ENCODE data around the gene EP400.
A peak's percentile ranks its signal among the peaks of the same experiment; 100 is the strongest.
"Not testable (repeated sequence)": the region's sequence is repeated elsewhere in the genome, so short reads cannot be mapped to it uniquely, and the experiment has no call there.

The EP400 gene

GRCh38 chr12:132071830-132072384 is 122.2 kb downstream of the EP400 start:
- no peak for DNase-seq

GRCh38 chr12:132074216-132074615 is 124.5 kb downstream of the EP400 start:
- no peak for DNase-seq

GRCh38 chr12:132075026-132075713 is 125.4 kb downstream of the EP400 start:
- DNase-seq: no peak

GRCh38 chr12:132075714-132076553 is 126.2 kb downstream of the EP400 start:
- DNase-seq: no peak

GRCh38 chr12:132076711-132077110 is 127.0 kb downstream of the EP400 start:
- no peak for DNase-seq

DNA sequence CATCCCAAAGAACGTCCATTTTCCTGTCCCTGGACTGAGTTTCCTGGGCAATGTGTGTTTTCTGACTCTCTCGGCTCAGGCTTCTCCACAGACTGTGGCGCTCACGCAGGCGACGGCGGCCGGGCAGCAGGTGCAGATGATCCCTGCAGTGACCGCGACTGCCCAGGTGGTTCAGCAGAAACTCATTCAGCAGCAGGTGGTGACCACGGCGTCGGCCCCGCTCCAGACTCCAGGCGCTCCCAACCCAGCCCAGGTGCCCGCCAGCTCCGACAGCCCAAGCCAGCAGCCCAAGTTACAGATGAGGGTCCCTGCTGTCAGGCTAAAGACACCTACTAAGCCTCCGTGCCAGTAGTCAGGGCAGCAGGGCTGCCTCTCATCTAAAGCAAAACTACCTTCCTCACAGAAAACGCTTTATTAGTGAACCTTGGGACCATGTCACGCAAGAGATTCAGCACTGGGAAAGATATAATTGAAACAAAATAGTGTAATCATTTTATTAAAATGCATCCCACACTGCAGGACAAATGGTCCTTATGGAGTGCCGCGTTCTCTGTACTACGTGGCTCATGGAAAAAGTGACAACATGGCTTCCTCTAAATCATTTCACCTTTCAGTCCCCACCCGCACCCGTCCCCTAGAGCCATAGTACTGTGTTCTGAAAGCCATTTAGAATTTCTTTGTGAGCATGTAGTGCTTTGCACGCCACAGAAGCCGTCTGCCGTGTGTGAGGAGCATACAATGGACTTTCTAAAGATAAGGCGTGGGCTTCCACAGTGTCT is 127.8 kb downstream of the EP400 start:
- DNase-seq: no peak

- no peak for DNase-seq
Measured at GRCh38 chr12:132078190-132078589, 128.4 kb downstream of the EP400 start.

DNA sequence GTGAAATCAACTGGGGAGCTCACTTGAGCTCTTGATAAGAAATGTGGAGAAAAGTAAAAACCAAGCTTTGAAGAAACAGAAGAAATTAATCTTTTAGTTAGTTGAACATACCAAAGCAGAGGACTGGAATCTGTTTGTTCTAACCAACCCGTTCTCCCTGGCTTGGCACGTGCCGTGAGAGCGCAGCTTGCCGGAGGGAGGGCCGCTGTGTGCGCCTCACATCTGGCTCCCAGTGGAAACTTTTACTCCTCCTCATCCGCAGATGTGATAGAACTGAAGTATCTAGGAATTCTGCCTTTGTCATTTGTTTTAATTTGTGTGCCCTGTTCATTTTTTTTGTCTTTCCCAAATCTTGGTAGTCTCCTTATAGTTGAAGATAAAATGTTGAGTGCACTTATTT is 129.5 kb downstream of the EP400 start:
- DNase-seq: no peak

- DNase-seq: no peak
Measured at GRCh38 chr12:132079695-132080094, 130.0 kb downstream of the EP400 start.

- DNase-seq: not testable (repeated sequence)
Measured at GRCh38 chr12:132080515-132080914, 130.8 kb downstream of the EP400 start.

GRCh38 chr12:132081423-132081822 is 131.7 kb downstream of the EP400 start:
- DNase-seq: no peak

- no peak for DNase-seq
Measured at GRCh38 chr12:132083614-132083940, 133.8 kb downstream of the EP400 start.

GRCh38 chr12:132083941-132084620 is 134.3 kb downstream of the EP400 start:
- peak; percentile 90 for DNase-seq

DNA sequence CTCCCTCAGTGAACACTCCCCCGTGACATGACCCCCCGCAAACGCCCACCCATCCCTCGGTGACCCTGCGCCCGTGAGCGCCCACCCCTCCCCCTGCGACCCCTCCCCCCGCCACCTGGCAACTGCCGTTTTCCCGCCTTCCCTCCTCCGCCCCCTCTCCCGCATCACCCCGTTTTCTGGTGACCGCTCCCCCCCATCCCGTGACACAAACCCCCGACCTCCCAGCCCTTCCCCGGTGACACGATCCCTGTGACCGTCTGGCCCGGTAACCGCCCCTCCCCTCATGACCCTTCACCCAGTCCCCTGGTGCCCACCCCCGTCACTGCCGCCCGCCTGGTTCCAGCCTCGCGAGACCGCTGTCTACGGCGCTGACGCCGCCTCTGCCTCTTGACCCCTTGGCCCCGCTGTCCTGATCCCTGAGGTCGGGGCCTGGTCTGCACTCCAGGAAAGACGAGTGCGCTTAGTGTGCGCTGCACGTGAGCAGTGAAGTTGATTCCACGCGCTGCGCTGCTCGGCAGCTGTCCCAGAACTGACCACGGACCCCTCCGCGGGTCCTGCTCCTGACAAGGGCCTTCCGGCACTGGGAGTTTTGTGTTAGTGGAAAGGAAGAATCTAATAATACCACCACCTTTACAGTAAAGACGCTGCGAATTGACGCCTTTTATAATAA is 135.0 kb downstream of the EP400 start:
- DNase-seq: peak; percentile 70

DNA sequence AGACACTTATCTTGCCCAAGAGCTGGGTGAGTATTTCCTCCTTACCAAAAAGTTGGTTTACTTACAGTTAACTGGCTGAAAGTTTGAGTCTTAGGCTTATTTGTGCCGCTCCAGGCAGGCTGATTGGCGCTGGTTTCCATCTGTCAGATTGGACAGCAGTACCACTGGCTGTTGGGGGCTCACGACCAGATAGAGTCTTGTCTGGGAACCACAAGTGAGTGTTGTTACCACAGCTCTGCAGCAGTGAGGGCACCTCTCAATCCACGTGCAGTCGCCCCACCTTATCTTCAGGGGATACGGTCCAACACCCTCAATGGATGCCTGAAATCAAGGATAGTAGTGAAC is 135.5 kb downstream of the EP400 start:
- peak; percentile 36 for DNase-seq

- DNase-seq: no peak
Measured at GRCh38 chr12:132089407-132089910, 139.7 kb downstream of the EP400 start.

- no peak for DNase-seq
Measured at GRCh38 chr12:132094269-132094891, 144.6 kb downstream of the EP400 start.

GRCh38 chr12:132095520-132096409 is 146.0 kb downstream of the EP400 start:
- no peak for DNase-seq

DNA sequence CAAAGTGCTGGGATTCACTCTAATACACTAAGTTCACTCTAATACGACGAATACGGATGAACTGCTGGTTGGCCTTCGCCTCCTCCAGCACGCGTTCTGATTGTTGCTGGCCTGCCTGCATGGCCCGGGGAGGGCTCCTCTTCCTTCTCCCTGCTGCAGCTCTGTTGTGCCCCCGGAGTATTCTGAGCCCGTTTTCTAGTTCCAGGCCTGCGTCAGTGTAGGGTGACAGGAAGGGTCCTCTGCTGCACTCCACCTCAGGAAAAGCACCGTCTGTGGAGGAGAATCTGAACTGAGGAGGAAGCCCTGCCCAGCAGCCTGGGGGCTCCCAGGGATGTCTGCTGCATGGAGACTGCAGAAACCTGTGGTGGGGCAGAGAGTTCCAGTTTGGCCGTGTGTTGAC is 150.0 kb downstream of the EP400 start:
- no peak for DNase-seq

DNA sequence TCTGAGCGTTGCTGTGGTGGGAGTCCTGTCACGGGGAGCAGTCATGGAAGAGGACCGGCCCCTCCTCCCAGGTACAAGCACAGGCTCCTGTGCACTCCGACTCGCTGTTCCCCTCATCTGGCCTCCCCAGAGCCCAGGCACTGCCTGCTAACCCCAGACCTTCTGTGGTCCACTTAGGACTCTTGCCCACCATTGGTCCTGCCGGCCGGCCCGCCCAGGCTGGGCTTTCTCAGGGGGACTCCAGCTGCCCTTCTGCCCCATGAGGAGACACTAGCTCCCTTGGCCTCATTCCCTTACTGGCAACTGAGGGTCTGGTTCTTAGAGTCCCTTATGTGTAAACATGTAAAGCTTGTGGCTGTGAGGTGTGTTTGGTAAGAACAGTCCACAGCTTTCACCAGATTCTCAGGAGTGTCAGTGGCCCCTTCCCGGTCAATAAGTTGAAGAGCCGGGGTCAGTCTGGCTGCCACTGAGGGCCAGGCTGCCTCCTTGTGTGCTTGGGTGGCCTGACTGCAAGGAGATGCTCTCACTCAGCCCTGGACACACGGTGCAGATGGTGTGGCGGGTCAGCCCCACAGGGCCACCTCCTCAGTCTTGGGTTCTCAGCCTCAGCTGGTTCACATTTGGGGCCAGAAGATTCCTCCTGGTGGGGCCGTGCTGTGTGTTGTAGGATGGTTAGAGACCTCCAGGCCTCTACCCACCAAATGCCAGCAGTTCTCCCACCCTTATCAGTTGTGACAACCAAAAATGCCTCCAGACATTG is 150.7 kb downstream of the EP400 start:
- DNase-seq: no peak

Data from activated CD4-positive, alpha-beta T cell treated with anti-CD3 and anti-CD28 coated beads for 48 hours (primary cell).